HG02870 (cell line): ENCODE results near the gene WIPF2.
"Not testable (repeated sequence)": the region's sequence is repeated elsewhere in the genome, so short reads cannot be mapped to it uniquely, and the experiment has no call there.

Source experiments
- ATAC-seq: cut with Tn5 transposase; IDR thresholded peaks from one replicate; pipeline ENCODE4 v1.9.1; 2021; ENCODE audit warnings: mild to moderate bottlenecking, moderate library complexity; ENCODE audit not compliant: unreplicated experiment

WIPF2 gene

DNA sequence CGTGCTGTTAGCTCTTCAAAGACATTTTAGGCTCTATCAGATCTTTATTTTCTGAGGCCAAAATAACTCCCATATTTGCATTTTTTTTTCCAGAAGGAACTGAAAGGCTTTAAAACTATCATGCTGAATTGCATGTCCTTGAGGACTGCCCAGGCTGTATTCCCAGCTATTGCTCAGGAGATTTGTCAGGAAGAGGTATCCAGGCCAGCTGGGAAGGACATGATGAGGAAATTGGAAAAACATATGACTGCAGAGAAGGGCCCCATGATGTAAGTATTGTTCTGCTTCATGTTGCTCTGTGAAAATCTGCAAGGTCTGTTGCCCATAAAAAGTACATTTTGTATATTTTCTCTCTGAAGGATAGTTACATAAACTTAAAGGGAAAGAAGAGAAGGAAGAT lies 74.3 kb downstream of the WIPF2 start:
- no peak for ATAC-seq

DNA sequence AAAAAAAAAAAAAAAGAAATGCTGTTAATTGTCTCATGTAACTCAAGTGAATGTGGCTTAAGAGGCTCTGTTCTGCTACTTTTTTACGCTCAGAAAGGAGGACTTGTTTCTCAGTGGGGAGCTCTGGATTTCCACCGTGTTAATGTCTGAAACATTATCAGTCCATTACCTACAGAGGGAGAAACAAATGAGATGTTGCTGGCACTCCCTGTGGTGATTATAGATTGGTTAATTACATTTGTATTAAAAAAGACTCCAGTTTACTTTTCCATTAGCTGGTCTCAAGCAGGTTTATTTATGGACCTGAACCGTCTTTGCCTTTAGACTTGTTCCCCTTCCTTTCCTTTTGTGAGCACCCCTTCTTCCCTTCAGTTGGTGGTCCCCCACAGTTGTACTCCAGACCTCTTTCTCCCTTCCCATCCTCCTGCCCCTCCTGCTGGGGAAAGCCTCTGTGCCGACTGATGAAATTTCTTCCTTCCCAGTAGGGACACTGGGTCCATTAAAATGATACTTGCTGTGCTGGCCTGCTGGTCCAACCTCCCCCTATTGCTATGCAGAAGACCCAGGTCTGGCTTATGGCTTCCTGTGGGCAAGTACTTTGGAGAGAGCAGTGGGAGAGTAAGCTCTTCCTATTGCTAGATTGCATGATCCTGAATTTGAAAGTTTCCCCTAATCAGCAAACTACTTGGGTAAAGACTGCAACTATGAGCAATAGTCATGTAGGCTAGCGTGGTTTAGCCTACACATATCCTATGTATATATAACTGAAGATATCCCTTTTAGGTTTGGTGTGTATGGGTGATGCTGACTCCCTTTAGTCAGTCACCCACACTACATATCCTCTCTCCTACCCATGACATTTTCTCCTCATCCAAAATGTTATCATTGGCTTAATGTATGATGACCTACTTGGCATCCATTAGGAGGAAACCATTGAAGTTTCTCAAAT lies 76.7 kb downstream of the WIPF2 start:
- no peak for ATAC-seq

DNA sequence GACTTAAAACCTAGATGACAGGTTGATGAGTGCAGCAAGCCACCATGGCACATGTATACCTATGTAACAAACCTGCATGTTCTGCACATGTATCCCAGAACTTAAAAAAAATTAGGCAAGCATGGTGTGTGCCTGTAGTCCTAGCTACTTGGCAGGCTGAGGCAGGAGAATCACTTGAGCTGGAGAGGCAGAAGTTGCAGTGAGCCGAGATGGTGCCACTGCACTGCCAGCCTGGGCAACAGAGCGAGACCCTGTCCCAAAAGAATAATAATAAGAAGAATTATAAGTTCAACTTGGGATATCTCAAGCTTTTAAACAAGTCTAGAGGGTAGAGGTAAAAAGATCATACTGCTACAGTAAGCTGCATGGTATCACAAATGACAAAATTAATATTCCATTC lies 78.4 kb downstream of the WIPF2 start:
- no peak for ATAC-seq

DNA sequence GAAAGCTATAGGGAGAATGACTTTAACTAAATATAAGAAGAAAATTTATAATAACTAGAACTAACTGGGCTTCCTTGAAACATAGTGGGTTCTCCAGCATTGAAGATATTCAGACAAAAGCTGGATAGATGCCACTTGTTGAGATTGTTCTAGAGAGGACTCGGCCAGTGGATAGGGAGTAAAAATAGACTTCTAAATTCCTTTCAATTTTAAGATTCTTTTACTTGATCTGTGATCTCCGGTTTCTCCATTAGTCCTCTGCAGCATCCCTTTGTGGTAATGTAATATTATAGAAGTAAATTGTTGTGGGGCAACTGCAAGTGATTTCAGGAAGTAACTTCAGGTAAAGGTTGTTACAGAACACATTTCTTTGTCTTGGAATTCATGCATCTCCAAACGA lies 79.6 kb downstream of the WIPF2 start:
- ATAC-seq: no peak

DNA sequence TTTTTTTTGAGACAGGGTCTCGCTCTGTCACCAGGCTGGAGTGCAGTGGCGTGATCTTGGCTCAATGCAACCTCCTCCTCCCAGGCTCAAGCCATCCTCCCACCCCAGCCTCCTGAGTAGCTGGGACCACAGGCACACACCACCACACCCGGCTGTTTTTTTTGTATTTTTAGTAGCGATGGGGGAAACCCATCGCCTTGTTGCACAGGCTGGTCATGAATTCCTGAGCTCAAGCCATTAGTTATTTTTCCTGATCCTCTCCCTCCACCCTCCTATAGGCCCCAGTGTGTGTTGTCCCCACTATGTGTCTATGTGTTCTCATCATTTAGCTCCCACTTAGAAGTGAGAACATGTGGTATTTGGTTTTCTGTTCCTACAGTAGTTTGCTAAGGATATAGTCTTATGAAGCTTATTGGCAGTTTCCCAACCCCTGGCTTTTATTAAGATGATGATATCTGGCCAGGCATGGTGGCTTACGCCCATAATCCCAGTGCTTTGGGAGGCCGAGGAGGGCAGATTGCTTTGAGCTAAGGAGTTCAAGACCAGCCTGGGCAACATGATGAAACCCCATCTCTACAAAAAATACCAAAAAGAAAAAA lies 80.2 kb downstream of the WIPF2 start:
- ATAC-seq: not testable (repeated sequence)

DNA sequence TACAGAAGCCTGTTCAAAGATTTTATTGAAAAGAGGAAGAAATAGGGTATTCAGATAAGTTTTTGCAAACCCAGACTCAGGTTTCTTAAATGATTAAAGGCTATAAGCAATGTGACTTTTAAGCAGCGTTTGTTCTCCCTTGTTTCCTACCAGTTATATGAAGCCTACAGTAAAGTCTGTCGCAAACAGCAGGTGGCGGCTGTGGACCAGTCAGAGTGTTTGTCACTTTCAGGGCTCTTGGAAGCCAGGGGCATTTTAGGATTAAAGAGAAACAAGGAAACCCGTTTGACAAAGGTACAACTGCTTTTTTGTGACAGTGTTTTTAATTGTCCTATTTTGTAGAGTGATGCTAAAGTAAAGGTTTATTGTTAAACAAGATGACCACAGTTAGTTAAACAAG lies 82.2 kb downstream of the WIPF2 start:
- ATAC-seq: no peak

DNA sequence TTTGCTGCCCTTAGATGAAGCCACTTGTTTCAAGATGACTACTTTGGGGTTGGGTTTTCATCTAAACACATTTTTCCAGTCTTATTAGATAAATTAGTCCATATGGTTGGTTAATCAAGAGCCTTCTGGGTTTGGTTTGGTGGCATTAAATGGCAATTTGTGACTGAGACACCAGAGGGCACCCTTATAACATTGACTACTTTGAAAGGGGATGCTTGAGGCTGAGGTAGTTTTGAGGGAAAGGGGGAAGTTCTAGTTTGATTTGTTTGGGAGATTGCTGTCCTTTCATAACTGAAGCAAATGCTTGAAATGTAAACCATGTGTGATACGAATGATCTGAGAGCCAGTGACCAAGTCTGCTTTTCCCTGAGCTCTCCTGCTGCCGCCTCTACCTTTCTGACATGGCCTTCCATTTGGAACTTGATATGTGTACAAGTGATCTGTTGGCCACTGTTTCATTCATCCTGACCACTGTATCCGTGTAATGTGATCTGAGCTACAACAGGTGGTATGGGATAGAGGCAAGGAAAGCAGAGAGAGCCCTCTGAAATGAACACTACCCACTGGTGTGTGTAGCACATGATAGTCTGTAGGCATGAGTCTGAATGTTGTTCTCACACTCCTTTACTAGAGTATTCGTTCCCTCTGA lies 84.0 kb downstream of the WIPF2 start:
- no peak for ATAC-seq

DNA sequence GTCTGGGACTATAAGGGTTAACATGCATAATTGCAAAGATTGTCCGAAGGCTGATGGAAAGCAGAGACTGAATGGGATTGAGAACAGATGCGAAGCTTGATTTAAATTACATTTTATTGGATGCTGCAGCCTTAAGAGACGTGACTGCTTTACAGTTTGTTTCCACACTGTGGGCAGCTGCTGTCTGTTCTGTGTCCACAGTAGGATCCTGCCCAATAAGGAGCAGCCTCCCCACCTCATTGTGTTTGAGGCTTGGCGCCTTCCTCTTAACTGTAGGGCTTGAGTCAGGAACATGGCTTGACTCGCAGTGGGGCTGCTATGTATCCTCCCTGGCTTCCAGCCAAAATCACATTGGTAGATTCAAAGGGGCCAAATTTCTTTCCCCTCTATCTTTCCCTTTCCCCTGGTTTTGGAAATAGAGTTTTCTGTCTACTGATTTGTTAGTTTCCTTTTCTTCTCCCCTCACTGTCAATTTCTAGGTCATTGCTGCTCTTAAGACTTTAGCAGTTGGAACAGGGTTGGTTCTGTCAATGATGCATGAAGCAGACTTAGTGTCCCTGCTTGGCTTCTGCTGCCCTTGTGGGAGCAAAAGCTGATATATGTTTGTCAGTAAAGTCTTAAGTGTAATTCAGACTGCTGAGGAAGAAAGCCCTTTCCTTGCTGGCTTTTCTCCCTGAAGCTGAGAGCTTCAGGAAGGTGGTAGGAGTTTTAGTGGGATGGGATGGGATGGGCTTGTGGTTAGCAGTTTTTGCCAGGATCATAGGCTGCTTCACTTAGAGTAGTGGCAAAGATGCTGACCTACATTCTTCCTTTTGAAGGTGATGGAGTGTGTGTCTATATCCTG lies 84.8 kb downstream of the WIPF2 start:
- no peak for ATAC-seq

DNA sequence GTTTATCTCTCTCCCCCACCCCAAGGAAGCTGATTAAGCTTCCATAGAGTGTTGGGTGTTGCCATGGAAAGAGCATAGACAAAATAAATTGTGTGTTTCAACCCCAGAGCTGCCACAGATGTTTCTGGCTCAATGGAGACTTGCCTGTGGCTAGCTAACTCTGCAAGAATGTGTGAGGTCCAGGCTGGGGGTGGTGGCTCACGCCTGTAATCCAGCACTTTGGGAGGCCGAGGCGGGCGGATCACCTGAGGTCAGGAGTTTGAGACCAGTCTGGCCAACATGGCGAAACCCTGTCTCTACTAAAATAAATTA lies 85.4 kb downstream of the WIPF2 start:
- not testable (repeated sequence) for ATAC-seq

DNA sequence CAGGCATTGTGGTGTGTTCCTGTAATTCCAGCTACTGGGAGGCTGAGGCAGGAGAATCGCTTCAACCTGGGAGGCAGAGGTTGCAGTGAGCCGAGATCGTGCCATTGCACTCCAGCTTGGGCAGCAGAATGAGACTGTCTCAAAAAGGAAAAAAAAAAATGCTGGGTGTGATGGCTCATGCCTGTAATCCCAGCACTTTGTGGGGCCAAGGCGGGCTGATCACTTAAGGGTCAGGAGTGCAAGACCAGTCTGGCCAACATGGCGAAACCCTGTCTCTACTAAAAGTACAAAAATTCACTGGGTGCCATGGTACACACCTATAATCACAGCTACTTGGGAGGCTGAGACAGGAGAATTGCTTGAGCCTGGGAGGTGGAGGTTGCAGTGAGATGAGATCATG lies 85.8 kb downstream of the WIPF2 start:
- not testable (repeated sequence) for ATAC-seq

DNA sequence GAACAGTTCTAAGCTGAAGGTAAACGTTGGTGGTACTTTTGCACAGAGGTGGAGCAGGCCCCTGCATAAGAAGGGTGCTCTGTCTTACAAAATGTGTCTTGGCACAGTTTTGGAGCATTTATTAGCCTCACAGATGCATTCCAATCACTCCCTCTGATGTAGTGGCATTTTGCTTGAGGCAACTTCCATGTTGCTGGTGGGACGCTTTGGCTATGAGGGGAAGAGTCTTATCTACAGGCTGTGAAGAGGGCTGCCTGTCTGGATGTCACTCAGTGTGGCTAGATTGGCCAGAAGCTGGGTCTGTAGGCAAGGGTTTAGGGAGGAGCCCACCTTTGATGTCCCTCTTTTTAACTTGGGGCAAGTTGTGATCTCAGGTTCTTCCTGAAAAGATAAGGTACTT lies 87.3 kb downstream of the WIPF2 start:
- no peak for ATAC-seq

DNA sequence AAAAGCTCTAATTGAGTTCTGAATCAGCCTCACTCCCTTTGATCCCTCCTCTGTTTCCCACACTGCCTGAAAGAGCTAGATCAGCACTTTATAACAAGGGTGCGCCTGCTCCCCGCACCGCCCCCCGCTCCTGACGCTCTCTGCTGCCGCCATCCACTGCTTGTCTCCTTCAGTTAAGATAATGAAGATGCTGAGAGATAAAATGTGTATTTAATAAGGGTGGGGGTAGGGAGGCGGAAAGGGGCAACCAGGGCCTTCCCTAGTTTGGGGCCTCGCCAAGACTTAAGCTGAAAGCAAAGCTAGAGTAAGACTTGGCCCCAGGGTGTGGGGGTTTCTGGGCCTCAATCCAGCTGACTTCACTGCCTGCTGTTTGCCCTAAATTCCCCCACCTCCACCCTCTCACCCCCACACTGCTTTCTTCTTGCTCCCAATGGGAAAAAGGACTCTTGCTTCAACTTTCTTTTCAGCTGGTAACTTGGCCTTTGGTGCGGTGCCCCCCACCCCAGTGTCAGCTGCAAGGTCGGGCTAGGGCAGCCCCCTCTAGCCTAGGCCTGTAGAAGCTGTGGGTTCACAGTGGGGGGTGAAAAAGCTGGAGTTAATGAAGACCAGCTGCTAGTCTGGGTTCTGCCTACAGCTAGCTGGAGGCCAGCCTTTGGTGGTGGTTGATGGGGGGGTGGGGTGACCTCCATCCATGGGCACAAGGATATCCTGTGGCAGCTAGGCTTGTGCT lies 88.1 kb downstream of the WIPF2 start:
- no peak for ATAC-seq

DNA sequence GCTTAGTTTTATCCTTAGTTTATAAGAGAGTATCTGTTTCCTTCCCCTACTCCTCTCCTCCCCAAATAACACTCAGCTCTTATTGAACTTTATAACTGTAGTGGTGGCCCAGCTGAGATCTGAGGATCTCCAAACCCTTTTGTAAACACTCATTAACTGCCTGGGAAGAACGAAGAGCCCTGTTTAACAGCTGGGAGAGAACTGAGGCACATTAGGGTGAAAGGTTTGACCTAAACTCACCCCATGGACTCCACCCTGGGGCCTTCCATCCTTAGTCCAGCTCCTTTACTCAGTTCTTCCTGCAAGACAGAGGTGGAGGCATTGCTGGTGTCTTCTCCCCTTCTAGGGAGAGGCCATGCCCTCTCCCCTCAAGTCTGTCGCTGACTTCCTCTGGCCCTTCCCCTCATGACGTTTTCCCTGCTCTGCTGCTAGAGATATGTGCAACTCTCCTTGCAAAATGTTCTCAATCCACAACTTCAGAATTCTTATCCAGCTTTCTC lies 88.7 kb downstream of the WIPF2 start:
- no peak for ATAC-seq

DNA sequence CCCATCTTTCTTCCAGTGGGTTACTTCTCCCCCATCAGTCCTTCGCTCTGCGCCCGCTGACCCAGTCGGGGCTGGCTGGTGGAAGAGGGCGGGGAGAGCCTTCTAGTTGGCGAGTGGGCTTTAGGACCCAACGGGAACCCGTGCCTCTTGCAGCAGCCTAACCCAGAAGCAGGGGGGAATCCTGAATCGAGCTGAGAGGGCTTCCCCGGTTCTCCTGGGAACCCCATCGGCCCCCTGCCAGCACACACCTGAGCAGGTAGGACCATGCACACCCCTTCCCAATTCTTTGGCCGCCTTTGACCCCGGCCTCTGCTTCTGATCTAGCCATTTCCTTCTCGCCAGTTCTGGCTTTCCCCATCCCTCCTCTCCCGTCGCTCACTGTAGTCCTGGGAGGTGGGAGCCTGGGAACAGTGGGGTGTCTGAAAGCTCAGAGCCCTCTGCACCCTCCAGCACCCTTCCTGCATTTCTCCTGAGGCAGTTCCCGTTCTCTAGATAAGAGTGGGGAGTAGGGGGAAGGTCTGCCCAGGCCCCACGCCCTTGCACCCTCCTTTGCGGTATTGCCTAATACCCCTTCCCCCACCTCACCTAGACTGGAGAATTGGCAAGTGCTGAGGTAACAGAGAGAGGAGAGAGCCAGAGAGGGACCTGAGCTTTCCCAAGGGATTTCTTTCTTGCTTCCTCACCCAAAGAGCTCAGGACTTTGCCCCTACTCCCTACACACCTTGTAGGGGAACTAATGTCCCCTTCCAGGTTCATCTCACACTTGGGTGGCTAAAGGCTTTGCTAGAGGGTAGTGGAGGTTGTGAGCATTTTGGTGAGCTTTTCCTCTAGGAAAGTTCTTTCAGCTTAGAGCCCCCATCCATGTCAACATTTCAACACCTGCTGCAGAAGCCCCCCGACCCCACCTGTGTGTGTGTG lies 90.2 kb downstream of the WIPF2 start, which contains the start of gene RARA:
RARA (plus strand) TSS at position 150 of the 918 bp plus-strand sequence. CDS start 22,039 bp downstream, outside the sequence.
- ATAC-seq: no peak

DNA sequence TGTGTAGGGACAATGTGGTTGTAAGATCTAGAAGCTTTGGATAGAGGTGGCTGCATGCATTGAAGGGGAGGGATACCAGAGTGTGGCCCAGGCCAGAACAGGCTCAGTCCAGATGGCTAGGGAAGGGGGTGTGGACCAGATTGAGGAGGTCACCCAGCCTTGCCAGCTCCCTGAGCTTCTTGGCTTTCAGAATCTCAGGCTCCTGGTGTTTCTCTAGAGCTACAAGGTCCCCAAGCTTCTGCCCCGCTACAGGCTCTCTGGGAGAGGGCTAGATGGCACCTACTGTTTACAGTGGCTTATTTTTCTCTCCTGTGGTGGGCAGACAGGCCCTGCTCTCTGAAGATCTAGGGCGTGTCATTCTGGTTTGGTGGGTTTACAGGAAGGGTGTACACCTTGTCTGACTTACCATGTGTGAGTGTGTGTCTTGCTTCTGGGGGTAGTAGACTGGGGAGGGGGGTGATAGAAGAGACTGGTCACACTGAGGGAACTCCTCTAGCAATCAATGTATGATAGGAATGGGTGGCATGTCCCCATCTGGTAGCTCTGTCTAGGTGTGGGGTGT lies 90.9 kb downstream of the WIPF2 start:
- ATAC-seq: no peak

DNA sequence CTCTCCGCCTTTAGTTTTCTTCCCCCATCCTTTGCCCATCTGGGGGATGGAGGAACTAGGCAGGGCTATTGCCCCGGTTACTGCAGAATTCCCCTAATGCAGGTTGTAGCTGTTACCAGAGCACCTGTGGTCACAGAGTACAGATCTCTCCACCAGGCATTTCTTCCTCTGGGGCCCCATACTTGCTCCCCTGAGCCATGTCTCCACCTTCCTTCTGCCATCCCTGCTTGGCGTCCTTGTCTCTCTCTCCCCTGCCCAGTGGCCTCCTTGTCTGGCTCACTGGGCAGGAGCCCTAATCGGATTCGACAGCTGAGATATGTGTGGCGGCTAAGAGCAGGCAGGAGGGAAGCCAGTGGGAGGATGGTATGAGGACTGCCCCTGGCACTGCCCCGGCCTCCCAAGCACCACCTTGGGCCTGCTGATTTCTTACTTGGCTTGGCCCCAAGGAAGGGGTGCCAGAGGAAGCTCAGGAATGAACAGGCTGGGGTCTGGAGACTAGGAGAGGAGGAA lies 91.8 kb downstream of the WIPF2 start:
- ATAC-seq: no peak

DNA sequence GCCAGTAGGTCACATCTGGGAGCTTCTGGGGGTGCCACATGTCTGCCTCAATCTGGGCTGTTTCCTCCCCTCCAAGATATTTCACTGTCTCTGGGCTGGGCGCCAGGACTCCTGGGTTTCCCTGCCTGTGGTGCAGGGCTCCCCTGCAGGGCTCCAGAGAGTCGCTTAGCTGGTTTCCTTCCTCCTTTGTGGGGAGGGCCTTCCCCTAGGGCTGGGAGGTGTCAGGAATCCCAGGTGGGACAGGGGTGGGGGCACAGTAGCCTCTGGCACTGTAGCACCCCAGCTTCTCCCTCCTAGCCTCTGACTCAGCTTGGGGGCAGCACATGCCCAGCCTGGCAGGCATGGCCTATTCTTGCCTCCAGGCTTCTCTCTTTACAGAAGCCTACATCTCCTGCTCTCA lies 92.5 kb downstream of the WIPF2 start:
- no peak for ATAC-seq

DNA sequence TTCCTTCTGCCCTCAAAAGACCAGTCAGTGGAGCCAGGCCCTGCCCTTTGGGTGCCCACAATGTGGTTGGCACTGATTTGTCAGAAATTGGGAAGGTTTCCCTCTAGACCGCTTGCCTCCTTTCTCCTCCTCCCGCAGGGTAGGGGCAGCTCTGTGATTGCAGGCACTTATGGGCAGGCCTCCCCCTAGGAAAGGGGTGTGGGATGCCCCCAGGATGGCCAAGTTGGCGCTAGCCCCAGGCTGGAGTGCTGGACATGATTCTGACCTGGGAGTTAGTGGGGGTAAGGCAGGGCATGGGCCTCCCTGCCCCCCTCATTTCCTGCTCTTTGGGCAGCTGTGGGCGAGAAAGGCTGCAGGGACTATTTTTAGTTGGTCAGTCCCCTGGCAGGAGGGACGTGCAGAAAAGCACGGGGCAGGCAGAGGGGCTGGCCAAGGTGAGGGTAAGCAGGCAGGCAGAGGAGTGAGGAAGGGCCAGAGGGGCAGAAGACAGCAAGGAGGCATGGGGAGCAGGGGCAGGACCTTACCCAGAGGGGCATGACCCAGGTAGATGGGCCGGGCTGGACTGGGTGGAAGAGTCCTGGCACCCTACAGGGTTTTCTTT lies 93.1 kb downstream of the WIPF2 start:
- no peak for ATAC-seq
